Stimulated activated CD4-positive, alpha-beta T cell treated with anti-CD3 and anti-CD28 coated beads, Interleukin-1b, Interleukin-23, amount 100 ng/mL, for 1 hour (primary cell): ENCODE data around the gene CNKSR2.

Source experiments
- DNase-seq, 2 donors: peaks; one replicate each; pipeline ENCODE4 v3.0.0-alpha.2; 2020; ENCODE audit warnings: low read depth in 2 of 2

The CNKSR2 gene

DNA sequence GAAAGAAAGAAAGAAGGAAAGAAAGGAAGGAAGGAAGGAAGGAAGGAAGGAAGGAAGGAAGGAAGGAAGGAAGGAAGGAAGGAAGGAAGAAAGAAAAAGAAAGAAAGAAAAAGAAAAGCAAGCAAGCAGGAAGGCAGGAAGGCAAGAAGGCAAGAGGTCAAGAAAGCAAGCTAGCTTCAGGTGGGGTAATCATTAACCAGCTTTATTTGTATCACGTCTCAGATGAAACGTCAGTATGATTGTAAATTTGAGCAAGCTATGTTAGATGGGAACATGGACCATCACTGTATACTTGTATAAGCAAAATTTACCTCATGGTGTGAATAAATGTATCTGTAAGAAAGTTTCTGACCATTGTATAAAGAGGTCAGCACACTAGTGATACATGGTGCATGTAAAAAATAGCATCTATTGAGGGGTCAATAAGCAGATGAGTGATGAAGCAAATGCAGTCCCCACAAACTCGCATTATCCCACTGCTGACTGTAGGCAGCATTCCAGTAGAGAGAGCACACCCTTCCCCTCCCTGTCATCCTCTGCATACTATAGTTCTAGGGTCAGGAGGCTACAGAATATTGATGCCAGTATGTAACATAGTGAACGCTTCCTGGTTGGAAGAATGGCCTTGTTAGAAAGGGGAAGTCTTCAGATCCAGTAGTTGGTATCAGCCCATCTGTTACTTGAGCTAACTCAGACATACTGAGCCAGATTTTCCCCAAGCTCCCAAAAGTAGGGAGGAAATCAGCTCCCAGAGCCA is 300.4 kb downstream of the CNKSR2 start:
- no peak for DNase-seq

DNA sequence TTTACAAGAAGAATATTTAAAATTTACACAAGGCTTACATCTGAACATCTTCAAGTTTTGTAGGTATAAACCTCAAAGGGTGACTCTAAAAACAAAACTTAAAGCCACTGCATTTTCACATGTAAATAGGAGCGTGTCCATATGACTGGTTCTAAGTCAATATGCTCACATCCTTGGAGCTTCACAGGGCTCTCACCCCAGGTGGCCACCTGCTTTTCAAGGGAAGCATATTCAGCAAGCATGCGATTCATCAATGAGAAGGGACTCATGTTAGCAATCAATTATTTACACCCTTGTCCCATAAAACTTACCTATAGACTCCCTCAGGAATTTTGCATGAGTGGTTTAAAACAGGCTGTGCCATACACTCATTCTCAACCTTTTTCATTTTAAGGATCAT is 301.7 kb downstream of the CNKSR2 start:
- DNase-seq = no peak

DNA sequence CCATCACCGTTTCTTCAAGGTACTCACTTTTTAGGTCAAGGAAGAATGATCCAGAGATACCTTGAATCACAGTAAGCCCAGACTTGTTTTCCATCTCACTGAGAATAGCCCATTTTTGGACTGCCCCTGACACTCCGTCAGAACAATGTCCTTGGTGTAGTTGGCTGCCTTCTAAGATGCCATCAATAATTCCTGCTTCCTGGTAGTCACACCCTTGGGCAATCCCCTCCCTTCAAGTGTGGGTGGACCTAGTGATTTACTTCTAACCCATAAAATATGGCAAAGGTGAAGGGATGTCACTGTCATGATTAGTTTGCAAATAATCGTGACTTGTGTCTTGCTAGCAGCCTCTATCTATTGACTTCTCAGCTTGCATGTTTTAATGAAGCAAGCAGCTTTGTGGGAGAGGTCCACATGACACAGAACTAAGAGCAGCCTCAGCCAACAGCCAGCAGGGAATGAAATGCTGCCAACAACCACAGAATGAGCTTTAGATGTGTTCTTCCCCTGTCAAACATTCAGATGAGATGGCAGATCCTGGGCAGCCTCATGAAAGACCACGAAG is 303.9 kb downstream of the CNKSR2 start:
- DNase-seq = no peak

DNA sequence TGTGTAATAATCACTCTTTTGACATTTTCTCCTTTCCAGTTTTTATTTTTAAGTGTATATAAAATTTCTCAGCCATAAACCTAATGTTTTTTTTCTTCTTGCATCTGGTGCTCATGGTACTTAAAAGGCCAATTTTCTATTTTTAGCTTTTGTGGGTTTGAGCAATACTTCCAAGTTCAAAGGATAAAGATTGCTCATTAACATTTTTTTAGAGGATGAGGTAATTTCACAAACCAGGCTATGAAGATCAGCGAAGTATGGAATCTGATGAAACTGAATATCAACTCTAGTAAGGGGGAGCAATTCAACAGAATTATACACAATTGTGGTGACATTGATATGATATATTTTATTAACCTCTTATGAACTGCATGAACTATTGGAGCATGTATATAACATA is 309.7 kb downstream of the CNKSR2 start:
- DNase-seq = no peak

DNA sequence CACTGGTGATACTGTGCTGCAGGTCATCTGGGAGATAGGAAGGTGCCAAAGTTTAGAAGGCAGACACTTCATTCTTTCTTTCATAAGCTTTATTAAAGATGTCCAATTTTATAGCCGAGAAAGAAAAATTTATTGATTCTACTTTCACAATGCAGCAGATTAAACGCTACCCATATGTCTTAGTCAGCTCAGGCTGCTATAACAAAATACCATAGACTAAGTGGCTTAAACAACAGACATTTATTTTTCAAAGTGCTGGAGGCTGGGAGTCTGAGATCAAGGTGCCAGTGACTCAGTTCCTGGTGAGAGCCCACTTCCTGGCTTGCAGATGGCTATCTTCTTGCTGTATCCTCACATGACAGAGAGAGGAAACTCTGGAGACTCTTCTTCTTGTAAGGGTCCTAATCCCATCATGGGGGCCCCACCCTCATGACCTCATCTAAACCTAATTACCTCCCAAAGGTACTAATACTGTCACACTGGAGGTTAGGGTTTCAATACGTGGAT is 317.3 kb downstream of the CNKSR2 start:
- DNase-seq = no peak

DNA sequence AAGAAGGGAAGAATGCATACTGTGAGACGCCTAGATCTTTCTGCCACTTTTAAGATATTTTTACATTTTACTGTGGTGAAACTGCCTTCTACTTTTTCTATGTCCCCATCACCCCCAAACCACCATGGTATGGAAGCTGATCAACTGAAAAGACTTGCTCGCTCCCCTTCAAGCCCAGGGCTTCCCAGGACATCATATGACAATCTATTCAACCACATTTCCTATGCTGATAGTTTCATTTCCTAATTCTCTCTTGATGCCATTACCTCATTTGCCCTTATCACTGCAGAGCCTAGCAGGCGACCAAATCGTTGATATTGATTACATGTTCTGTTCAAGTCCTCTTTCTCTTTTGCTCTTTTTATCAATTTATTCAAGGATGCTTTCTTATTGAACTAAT is 324.1 kb downstream of the CNKSR2 start:
- DNase-seq = no peak

DNA sequence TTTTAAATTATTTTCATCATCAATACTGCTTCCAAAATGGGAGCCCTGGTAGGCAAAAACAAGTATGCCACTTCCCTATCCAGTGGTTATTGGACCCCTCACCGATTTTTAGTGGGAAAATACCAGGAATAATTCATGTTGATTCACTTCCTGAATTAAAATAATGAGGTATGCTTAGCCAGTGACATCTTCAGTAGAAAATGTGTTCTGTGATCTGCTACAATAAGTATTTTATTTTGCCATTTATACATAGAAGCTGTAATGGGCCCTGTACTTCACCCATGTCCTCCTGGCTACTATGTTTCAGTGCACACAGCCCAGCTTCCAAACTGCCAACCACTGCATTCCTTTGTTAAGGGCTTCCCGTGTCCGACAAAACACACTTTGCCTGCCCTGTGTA is 324.9 kb downstream of the CNKSR2 start:
- DNase-seq = no peak

DNA sequence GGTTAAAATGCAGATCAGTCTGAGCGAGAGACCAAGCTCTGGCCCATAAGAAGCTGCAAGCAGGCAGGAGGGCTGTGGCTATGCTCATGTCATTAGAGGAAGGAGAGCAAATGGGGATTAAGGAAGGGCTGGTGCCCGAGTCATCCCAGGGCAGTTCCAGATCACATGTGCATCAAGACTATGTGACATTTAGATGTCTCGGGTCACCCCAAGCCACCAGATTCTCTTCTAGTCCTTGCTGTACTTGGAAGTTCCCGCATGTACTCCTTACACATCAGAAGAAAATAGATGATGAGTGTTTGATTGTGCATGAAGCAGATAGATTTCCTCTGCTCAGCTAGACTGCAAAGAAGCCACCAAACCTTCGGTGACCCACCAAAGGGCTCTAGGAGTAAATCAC is 326.1 kb downstream of the CNKSR2 start:
- no peak for DNase-seq

DNA sequence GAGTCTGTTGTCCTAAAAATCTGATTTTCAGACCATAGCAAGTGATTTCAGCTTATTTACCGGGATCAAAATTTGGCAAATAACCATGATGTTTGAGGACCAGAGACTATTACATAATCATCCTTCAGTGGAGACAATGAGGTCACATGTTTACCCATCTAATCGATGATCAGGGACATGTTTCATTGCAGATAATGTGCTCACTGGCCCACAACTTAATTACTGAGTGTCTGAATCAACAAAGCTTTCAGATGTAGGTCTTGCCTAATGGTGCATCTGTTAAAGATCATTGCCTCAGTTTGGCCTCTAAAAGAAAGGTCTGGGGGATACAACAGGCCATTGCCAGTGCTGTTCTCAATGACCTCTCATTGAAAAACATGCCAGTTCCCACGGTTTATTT is 326.7 kb downstream of the CNKSR2 start:
- DNase-seq = no peak

DNA sequence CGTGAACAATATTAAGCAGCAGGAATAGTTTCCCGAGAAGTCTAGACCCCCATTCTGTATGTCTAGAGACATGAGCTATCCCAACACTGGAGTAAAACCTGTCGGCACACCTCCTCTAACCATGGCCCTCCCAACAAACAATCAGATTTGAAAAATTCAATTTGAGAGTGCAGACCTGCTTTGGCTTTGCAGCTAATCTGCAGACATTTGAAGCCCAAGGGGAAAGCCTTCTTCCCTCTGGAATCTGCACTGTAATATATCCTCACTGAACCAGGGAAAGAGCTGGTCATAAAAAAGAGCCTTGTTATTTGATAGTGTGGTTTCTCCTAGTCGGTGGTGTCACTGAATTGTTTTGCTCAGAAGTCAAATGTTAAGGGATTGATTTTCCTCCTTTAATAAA is 328.5 kb downstream of the CNKSR2 start:
- no peak for DNase-seq
